ENCODE results near the gene CHMP6.

CHMP6 gene

GRCh38 chr17:80991645-80992076 is at the start of gene CHMP6:
TSS of gene CHMP6 (plus strand) at chr17:80991841. CDS start at chr17:80991919, 78 bp downstream.
- peak within 1 kb of the TSS; percentile 75 for H3K4me3 ChIP-seq (ENCODE audit: low read depth, low read length)
- TF ChIP-seq, protein P1, sequence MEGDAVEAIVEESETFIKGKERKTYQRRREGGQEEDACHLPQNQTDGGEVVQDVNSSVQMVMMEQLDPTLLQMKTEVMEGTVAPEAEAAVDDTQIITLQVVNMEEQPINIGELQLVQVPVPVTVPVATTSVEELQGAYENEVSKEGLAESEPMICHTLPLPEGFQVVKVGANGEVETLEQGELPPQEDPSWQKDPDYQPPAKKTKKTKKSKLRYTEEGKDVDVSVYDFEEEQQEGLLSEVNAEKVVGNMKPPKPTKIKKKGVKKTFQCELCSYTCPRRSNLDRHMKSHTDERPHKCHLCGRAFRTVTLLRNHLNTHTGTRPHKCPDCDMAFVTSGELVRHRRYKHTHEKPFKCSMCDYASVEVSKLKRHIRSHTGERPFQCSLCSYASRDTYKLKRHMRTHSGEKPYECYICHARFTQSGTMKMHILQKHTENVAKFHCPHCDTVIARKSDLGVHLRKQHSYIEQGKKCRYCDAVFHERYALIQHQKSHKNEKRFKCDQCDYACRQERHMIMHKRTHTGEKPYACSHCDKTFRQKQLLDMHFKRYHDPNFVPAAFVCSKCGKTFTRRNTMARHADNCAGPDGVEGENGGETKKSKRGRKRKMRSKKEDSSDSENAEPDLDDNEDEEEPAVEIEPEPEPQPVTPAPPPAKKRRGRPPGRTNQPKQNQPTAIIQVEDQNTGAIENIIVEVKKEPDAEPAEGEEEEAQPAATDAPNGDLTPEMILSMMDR (IDR thresholded peaks at IDR 0.05; ENCODE audit: low read depth, low read length) = no peak

DNA sequence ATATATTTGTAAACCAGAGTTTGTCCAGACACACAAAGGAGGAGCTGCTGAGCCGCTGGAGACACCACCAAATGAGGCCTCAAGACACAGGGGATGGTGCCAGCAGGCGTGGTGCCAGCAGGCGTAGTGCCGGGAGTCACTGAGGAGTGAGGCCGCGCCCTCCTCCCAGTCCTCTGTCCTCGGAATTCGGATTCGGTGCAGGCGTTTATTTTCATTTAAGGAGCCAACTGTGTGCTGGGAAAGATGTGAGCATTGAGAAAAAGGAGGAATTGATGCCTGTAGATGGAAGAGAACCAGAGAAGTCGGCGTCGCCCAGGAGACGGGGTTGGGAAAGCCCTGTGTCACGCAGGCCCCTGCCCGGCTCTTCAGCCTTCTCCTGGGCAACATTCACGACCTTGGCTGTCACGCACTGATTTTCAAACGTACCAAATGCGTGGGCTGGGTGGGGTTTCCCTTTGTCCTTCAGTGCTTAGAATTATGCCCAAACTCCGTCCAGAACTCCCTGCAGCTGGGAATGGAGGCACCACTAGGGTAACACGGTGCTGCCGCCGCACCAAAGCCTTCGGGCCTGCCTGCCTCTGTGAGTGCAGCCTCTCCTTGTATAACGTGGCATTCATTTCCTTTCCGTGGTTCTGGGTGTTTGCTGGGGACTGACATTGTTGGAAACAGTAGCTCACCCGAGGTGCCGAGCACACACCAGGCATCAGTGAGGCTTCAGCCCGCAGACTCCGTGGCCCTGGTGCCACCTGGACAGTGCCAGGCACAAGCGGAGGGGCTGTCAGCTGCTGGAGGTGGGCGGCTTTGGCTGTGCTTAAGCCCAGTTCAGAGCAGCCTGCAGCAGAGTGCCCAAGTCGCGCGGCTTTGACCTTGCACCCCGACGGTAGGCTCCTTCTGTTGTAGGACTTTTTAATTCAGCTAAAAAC is 49.0 kb upstream of the CHMP6 start:
- TF ChIP-seq, protein P1 (IDR thresholded peaks at IDR 0.05; ENCODE audit: low read depth, low read length) = no peak
- H3K4me3 ChIP-seq (ENCODE audit: low read depth, low read length) = no peak overlapping the region

GRCh38 chr17:80943346-80944145 is 48.1 kb upstream of the CHMP6 start:
- no peak overlapping the region for H3K4me3 ChIP-seq (ENCODE audit: low read depth, low read length)
- TF ChIP-seq, protein P1 (IDR thresholded peaks at IDR 0.05; ENCODE audit: low read depth, low read length) = no peak

DNA sequence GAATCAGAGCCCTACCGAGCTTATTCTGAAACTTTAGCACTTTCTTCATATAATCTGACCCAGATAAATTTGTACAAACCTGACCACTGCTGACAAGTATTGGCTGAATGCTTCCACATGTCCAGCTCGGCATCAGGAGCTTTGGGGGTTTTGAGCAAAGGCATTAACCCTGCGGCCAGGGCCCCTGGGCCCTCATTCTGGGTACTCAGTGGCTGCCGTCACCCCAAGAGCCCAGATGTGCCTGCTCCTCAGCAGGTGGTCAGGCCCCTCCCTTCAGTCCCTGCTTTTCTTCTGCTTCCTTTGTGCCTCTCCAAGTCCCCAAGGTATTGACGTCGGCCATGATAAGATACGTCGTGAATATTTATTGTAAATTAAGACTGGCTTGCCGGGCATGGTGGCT is 47.3 kb upstream of the CHMP6 start:
- TF ChIP-seq, protein P1 (IDR thresholded peaks at IDR 0.05; ENCODE audit: low read depth, low read length) = no peak
- H3K4me3 ChIP-seq (ENCODE audit: low read depth, low read length) = no peak overlapping the region

- TF ChIP-seq, protein P1 (IDR thresholded peaks at IDR 0.05; ENCODE audit: low read depth, low read length) = no peak
- H3K4me3 ChIP-seq (ENCODE audit: low read depth, low read length) = no peak overlapping the region
Observed at GRCh38 chr17:80945736-80946135, 45.9 kb upstream of the CHMP6 start.

DNA sequence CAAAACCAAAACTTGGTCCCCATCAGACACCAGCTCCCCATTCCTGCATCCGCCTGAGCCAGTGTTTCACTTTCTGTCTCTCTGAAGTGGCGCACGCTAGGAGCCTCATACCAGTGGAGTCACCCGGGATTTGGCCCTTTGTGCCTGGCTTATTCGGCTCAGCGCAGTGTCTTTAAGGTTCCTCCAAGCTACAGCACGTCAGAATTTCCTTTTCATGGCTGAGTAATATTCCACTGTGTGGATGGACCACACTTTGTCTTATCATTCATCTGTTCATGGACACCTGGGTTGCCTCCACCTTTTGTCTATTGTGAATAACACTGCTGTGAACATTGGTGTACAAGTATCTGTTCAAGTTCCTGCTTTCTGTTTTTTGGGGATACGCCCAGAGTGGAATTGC is 45.2 kb upstream of the CHMP6 start:
- TF ChIP-seq, protein P1 (IDR thresholded peaks at IDR 0.05; ENCODE audit: low read depth, low read length) = no peak
- H3K4me3 ChIP-seq (ENCODE audit: low read depth, low read length) = no peak overlapping the region
